SK-MEL-5 (cell line): ENCODE measurements around the gene NACC2. TPM values are rescaled to one million over a fixed set of nuclear protein-coding genes. Genes with fewer than 3 reads are reported as not detected.
"Not testable (repeated sequence)": the region's sequence is repeated elsewhere in the genome, so short reads cannot be mapped to it uniquely, and the experiment has no call there.

Source experiments
- DNase-seq: peaks from one replicate; pipeline ENCODE4 v3.0.0-alpha.2; 2016; ENCODE audit warnings: low read depth, low spot score
- in situ Hi-C: cut with HindIII; loops from 2 replicates; pipeline ENCODE4 v1.10.0; 2016; ENCODE audit warnings: low sequenced_read_pairs, high pct_unique_total_duplicates, low pct_unique_long_range_greater_than_20kb
- total RNA-seq: library from RNA; depleted of rRNA; stranded (reverse); fragments of >200 nt; shearing (Covaris generic); gene quantifications from 2 replicates; pipeline ENCODE4 v1.2.3, GENCODE V29; 2014

The NACC2 gene
- total RNA-seq, 1 experiment from 2014 or later: 38.2 TPM

DNA sequence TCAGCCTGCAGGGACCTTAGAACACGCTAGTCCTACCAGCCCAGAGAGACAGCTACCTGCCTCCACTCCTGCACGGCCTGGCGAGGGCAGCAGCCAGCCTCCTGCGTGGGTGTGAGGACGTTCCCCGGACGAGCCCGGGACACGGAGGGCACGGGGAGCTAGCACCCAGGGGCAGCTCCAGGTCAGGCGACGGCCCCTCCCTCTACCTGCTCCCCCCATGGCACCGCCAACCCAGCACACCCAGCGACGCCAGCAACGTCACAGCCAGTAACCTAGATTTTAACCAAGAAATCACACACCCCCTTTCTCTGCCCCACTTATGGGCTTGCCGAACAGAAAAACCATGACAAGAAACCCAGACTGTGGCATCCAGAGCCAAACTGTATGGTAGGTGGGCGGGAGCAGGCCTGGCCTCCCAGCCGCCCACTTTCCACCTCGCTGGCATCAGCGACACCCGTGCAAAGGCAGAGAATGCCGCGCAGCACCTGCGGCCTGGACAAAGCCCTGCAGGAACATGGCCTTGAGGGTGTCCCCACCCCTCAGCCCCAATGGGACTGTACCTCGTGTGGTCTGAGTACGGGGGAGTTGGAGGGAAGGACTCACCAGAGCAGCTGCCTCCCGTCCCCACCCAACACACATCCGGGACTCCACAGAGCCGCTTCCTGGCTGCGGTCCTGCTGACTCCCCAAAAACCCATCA, 47.9 kb downstream of the NACC2 start:
- in situ Hi-C loops: no loop called here
- no peak for DNase-seq

DNA sequence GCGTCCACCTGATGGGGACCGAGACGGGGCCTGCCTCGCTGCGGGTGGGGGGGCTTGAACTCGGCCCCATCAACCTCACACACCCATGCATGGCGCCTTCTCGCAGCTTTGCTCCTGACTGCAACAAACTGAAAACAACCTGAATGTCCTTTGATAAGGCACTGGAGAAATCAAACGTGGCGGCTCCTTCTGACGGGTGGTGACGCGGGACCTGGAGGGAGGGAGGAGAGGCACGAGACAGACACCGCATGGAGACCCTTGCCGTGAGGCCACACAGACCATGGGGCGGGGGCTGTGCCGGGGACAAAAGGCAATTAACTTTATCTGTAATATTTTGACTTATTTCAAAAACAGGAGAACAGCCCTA, 48.6 kb downstream of the NACC2 start:
- DNase-seq: no peak
- in situ Hi-C loops: no loop called here

GRCh38 chr9:136045595-136046553, 49.2 kb downstream of the NACC2 start:
- no peak for DNase-seq
- in situ Hi-C loops: no loop called here

GRCh38 chr9:136044971-136045594, 50.0 kb downstream of the NACC2 start:
- DNase-seq: no peak
- in situ Hi-C loops: no loop called here

DNA sequence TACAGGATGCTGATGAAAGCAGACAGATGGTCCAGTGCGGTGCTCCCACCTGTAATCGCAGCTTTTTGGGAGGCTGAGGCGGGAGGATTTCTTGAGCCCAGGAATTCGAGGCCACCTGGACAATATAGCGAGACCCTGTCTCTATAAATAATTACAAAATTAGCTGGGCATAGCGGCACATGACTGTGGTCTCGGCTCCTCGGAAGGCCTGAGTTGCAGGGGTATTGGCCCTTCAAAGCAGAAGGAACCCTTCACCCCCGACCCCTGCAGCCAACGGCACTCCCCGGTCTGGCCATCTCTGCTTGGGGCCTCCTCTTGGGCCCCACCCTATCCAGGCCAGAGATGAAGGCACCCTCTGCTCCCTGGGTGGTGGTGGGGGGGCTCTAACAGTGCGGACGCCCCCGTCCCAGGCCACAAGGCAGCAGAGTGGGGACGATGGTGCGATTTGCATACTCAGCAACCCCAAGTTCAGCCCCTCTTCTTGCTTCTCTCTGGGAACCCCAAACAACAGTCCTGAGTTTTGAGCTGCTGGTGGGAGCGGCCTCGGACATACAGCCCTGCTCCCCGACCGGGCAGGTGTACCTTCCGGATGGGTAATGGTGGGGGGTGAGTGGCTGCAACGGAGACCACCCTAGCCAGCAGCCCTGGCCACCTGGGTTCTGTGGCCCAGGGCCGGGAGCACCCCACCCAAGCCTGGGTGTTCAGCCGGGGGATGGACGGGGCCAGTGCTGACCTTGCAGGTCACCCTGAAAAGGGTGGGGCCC, 50.7 kb downstream of the NACC2 start:
- in situ Hi-C loops: no loop called here

GRCh38 chr9:136043441-136043991, 51.6 kb downstream of the NACC2 start:
- in situ Hi-C loops: no loop called here
- DNase-seq: peak; percentile 81

More for the DNA sequence above, 50.7 kb downstream of the NACC2 start:
- DNase-seq: no peak

- in situ Hi-C loops: no loop called here
- DNase-seq: no peak
Observed at GRCh38 chr9:136042541-136042940, 52.5 kb downstream of the NACC2 start.

GRCh38 chr9:136040848-136041247, 54.2 kb downstream of the NACC2 start:
- in situ Hi-C loops, DNase-seq: not testable (repeated sequence)

GRCh38 chr9:136039488-136039887, 55.6 kb downstream of the NACC2 start:
- DNase-seq: no peak
- in situ Hi-C loops: no loop called here

DNA sequence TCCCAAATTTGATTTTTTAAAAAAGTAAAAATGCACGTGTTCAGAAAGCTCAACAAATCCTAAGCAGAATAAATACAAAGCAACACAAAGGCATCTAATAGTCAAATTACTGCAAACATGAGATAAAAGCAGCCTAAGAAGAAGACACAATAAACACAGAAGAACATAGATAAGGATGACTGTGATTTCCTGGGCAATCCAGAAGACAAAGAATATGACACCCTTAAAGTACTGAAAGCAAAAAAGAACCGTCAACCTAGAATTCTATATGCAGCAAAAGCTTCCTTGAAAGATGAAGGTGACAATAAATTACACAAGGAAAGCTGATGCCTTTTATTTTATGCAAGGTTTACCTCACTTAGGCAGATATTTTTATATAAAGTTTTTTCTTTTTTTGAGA, 58.2 kb downstream of the NACC2 start:
- in situ Hi-C loops: no loop called here
- no peak for DNase-seq

GRCh38 chr9:136036050-136036449, 59.0 kb downstream of the NACC2 start:
- DNase-seq: no peak
- in situ Hi-C loops: no loop called here

GRCh38 chr9:136031741-136032730, 63.1 kb downstream of the NACC2 start:
- in situ Hi-C loops: no loop called here
- DNase-seq: no peak

- DNase-seq: no peak
- in situ Hi-C loops: no loop called here
Observed at GRCh38 chr9:136031094-136031493, 64.0 kb downstream of the NACC2 start.

GRCh38 chr9:136029556-136029955, 65.5 kb downstream of the NACC2 start:
- DNase-seq: no peak
- in situ Hi-C loops: no loop called here

- in situ Hi-C loops: no loop called here
- no peak for DNase-seq
Observed at GRCh38 chr9:136028760-136029470, 66.2 kb downstream of the NACC2 start.

DNA sequence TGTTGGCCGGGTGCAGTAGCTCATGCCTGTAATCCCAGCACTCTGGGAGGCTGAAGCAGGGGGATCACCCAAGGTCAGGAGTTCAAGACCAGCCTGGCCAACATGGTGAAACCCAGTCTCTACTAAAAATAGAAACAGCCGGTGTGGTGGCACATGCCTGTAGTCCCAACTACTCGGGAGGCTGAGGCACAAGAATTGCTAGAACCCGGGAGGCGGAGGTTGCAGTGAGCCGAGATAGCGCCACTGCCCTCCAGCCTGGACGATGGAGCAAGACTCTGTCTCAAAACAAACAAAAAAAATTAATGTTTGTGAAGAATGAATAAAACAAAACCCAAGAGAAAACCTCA, 68.2 kb downstream of the NACC2 start:
- in situ Hi-C loops, DNase-seq: not testable (repeated sequence)
